Natural killer cell treated with Interleukin-12 subunit alpha and Interleukin-12 subunit beta and Interleukin-15 and Interleukin-18, amount 100 ng/mL, for 72 hours (primary cell): ENCODE measurements around the gene HNRNPM. TPM values are rescaled to one million over a fixed set of nuclear protein-coding genes. Genes with fewer than 3 reads are reported as not detected.
A peak's percentile ranks its signal among the peaks of the same experiment; 100 is the strongest.

Experiments
- ATAC-seq, 2 donors: fragments of 150-1000 bp; cut with Tn5 transposase in 1 of 2; sonication (Bioruptor Pico), chemical (Tn5 transposase) in 1 of 2; 2 replicates each; pipeline ENCODE4 v1.10.0; 2021
- DNase-seq: peaks from one replicate; pipeline ENCODE4 v3.0.0; 2022; ENCODE audit warnings: low spot score
- H3K27ac Mint-ChIP-seq, 2 donors: 1 replicate in 1 of 2; 2 replicates in 1 of 2; pipeline ENCODE4 v1.8.0; 2022; ENCODE audit warnings: mixed read lengths in 2 of 2, mild to moderate bottlenecking in 1 of 2, moderate library complexity in 1 of 2
- H3K27me3 Mint-ChIP-seq, 2 donors: 1 replicate in 1 of 2; 2 replicates in 1 of 2; pipeline ENCODE4 v1.8.0; 2022; ENCODE audit warnings: mixed read lengths in 2 of 2
- H3K36me3 Mint-ChIP-seq: one replicate; pipeline ENCODE4 v1.8.0; 2022; ENCODE audit warnings: mixed read lengths
- H3K4me1 Mint-ChIP-seq, 2 donors: 1 replicate in 1 of 2; 2 replicates in 1 of 2; pipeline ENCODE4 v1.8.0; 2022; ENCODE audit warnings: low read depth in 2 of 2, mixed read lengths in 2 of 2, mild to moderate bottlenecking in 1 of 2
- H3K4me3 Mint-ChIP-seq: one replicate; pipeline ENCODE4 v1.8.0; 2022; ENCODE audit warnings: mixed read lengths
- H3K9me3 Mint-ChIP-seq: 2 replicates; pipeline ENCODE4 v1.8.0; 2022; ENCODE audit warnings: mixed read lengths
- total RNA-seq, 2 donors: library from RNA; stranded (reverse); gene quantifications; one replicate each; pipeline ENCODE4 v1.2.3, GENCODE V29; 2022

The HNRNPM gene
- total RNA-seq, 2 donors from 2014 or later = 259 to 373 TPM

- Mint-ChIP-seq H3K27me3 (no peaks in the 10 kb centered on the region), H3K9me3 (no peaks in the 10 kb centered on the region), H3K36me3 (peaks cover 6% of the 10 kb centered on the region), H3K4me1 (peaks cover 26 to 30% of the 10 kb centered on the region in 2 donors), H3K27ac (no peak overlapping the region), H3K4me3 (no peak overlapping the region)
- ATAC-seq (no peak), DNase-seq (no peak)
Measured at GRCh38 chr19:8489561-8490394, 45.0 kb downstream of the HNRNPM start.

GRCh38 chr19:8490395-8490760, 45.6 kb downstream of the HNRNPM start:
- peaks cover 26 to 30% of the 10 kb centered on the region in 2 donors for H3K4me1 Mint-ChIP-seq
- no peaks in the 10 kb centered on the region for H3K9me3 Mint-ChIP-seq
- H3K36me3 Mint-ChIP-seq = peaks cover 6% of the 10 kb centered on the region
- no peak overlapping the region for H3K4me3 Mint-ChIP-seq
- H3K27ac Mint-ChIP-seq = peak overlapping the region in 1 of 2 donors; percentile 16
- DNase-seq (no peak), ATAC-seq (no peak)
- H3K27me3 Mint-ChIP-seq = no peaks in the 10 kb centered on the region

GRCh38 chr19:8490873-8491272, 46.1 kb downstream of the HNRNPM start:
- Mint-ChIP-seq H3K4me1 (peaks cover 26 to 33% of the 10 kb centered on the region in 2 donors), H3K27me3 (no peaks in the 10 kb centered on the region), H3K9me3 (no peaks in the 10 kb centered on the region), H3K4me3 (no peak overlapping the region), H3K27ac (peak overlapping the region in 1 of 2 donors; percentile 16), H3K36me3 (peaks cover 6% of the 10 kb centered on the region)
- DNase-seq (no peak), ATAC-seq (no peak)

- Mint-ChIP-seq H3K27me3 (no peaks in the 10 kb centered on the region), H3K27ac (no peak overlapping the region), H3K4me1 (peaks cover 20 to 30% of the 10 kb centered on the region in 2 donors), H3K4me3 (no peak overlapping the region), H3K9me3 (no peaks in the 10 kb centered on the region), H3K36me3 (peaks cover 6% of the 10 kb centered on the region)
- DNase-seq = no peak
- ATAC-seq = no peak
Measured at GRCh38 chr19:8491574-8491973, 46.8 kb downstream of the HNRNPM start.

- no peak overlapping the region for H3K4me3 Mint-ChIP-seq
- ATAC-seq (peak; percentile 31 to 44), DNase-seq (no peak)
- H3K9me3 Mint-ChIP-seq = no peaks in the 10 kb centered on the region
- peaks cover 0 to 10% of the 10 kb centered on the region in 2 donors for H3K4me1 Mint-ChIP-seq
- no peaks in the 10 kb centered on the region for H3K27me3 Mint-ChIP-seq
- no peaks in the 10 kb centered on the region for H3K36me3 Mint-ChIP-seq
- peak overlapping the region in 1 of 2 donors; percentile 59 for H3K27ac Mint-ChIP-seq
Measured at GRCh38 chr19:8494158-8494557, 49.4 kb downstream of the HNRNPM start.

- Mint-ChIP-seq H3K4me3 (no peak overlapping the region), H3K27me3 (no peaks in the 10 kb centered on the region), H3K36me3 (no peaks in the 10 kb centered on the region), H3K27ac (no peak overlapping the region), H3K9me3 (no peaks in the 10 kb centered on the region), H3K4me1 (peaks cover 9 to 19% of the 10 kb centered on the region in 2 donors)
- ATAC-seq = no peak
- DNase-seq = no peak
Measured at GRCh38 chr19:8498295-8498694, 53.5 kb downstream of the HNRNPM start.

- Mint-ChIP-seq H3K27me3 (no peaks in the 10 kb centered on the region), H3K27ac (peak overlapping the region in 1 of 2 donors; percentile 87), H3K4me1 (peaks cover 9 to 19% of the 10 kb centered on the region in 2 donors), H3K9me3 (no peaks in the 10 kb centered on the region), H3K4me3 (no peak overlapping the region), H3K36me3 (no peaks in the 10 kb centered on the region)
- DNase-seq (no peak), ATAC-seq (no peak)
Measured at GRCh38 chr19:8499048-8499833, 54.5 kb downstream of the HNRNPM start.

- peak in 1 of 2 donors; percentile 28 for ATAC-seq
- Mint-ChIP-seq H3K4me3 (peak overlapping the region; percentile 16), H3K27ac (peak overlapping the region; percentile 37 to 87), H3K9me3 (no peaks in the 10 kb centered on the region), H3K4me1 (peaks cover 9 to 20% of the 10 kb centered on the region in 2 donors), H3K27me3 (no peaks in the 10 kb centered on the region), H3K36me3 (no peaks in the 10 kb centered on the region)
- DNase-seq = no peak
Measured at GRCh38 chr19:8500158-8500557, 55.4 kb downstream of the HNRNPM start.

- DNase-seq (no peak), ATAC-seq (no peak)
- no peaks in the 10 kb centered on the region for H3K9me3 Mint-ChIP-seq
- no peak overlapping the region for H3K4me3 Mint-ChIP-seq
- H3K27me3 Mint-ChIP-seq = no peaks in the 10 kb centered on the region
- H3K36me3 Mint-ChIP-seq = no peaks in the 10 kb centered on the region
- H3K27ac Mint-ChIP-seq = peak overlapping the region in 1 of 2 donors; percentile 81
- H3K4me1 Mint-ChIP-seq = peaks cover 13 to 20% of the 10 kb centered on the region in 2 donors
Measured at GRCh38 chr19:8501516-8501915, 56.7 kb downstream of the HNRNPM start.

GRCh38 chr19:8501981-8502380, 57.2 kb downstream of the HNRNPM start:
- no peaks in the 10 kb centered on the region for H3K27me3 Mint-ChIP-seq
- H3K4me3 Mint-ChIP-seq = no peak overlapping the region
- no peak for DNase-seq
- H3K27ac Mint-ChIP-seq = peak overlapping the region in 1 of 2 donors; percentile 81
- peaks cover 13 to 20% of the 10 kb centered on the region in 2 donors for H3K4me1 Mint-ChIP-seq
- H3K9me3 Mint-ChIP-seq = no peaks in the 10 kb centered on the region
- no peaks in the 10 kb centered on the region for H3K36me3 Mint-ChIP-seq
- peak in 1 of 2 donors; percentile 21 for ATAC-seq

- no peak for ATAC-seq
- H3K4me3 Mint-ChIP-seq = no peak overlapping the region
Measured at GRCh38 chr19:8503510-8503909, 58.7 kb downstream of the HNRNPM start.

GRCh38 chr19:8504171-8504570, 59.4 kb downstream of the HNRNPM start:
- Mint-ChIP-seq H3K9me3 (no peaks in the 10 kb centered on the region), H3K27ac (peak overlapping the region in 1 of 2 donors; percentile 29), H3K4me1 (peaks cover 13 to 20% of the 10 kb centered on the region in 2 donors), H3K27me3 (no peaks in the 10 kb centered on the region), H3K36me3 (no peaks in the 10 kb centered on the region), H3K4me3 (peak overlapping the region; percentile 70)
- ATAC-seq (no peak), DNase-seq (no peak)

More at GRCh38 chr19:8503510-8503909, 58.7 kb downstream of the HNRNPM start:
- no peak for DNase-seq
- peaks cover 13 to 20% of the 10 kb centered on the region in 2 donors for H3K4me1 Mint-ChIP-seq
- peak overlapping the region in 1 of 2 donors; percentile 29 for H3K27ac Mint-ChIP-seq
- no peaks in the 10 kb centered on the region for H3K36me3 Mint-ChIP-seq
- H3K9me3 Mint-ChIP-seq = no peaks in the 10 kb centered on the region
- H3K27me3 Mint-ChIP-seq = no peaks in the 10 kb centered on the region

GRCh38 chr19:8504919-8505318, 60.1 kb downstream of the HNRNPM start:
- H3K27ac Mint-ChIP-seq = no peak overlapping the region
- H3K4me3 Mint-ChIP-seq = peak overlapping the region; percentile 85
- DNase-seq = no peak
- no peak for ATAC-seq
- H3K9me3 Mint-ChIP-seq = no peaks in the 10 kb centered on the region
- H3K4me1 Mint-ChIP-seq = peaks cover 12 to 19% of the 10 kb centered on the region in 2 donors
- no peaks in the 10 kb centered on the region for H3K36me3 Mint-ChIP-seq
- H3K27me3 Mint-ChIP-seq = no peaks in the 10 kb centered on the region
